Stimulated activated effector memory CD8-positive, alpha-beta T cell treated with anti-CD3 and anti-CD28 coated beads, Interleukin-12 subunit alpha, Interleukin-12 subunit beta, amount 100 ng/mL, for 72 hours (primary cell): Measurements from ENCODE around the gene CACNA1B.

Experiments
- ATAC-seq: fragments of 150-1000 bp; cut with Tn5 transposase; 2 replicates; pipeline ENCODE4 v1.10.0; 2021
- DNase-seq, 2 donors: peaks; one replicate each; pipeline ENCODE4 v3.0.0; 2021 to 2022; ENCODE audit warnings: low spot score in 2 of 2
- H3K27ac Mint-ChIP-seq: one replicate; pipeline ENCODE4 v1.8.0; 2022; ENCODE audit warnings: mild to moderate bottlenecking, mixed read lengths
- H3K36me3 Mint-ChIP-seq: one replicate; pipeline ENCODE4 v1.8.0; 2022; ENCODE audit warnings: mild to moderate bottlenecking, mixed read lengths
- H3K4me1 Mint-ChIP-seq: one replicate; pipeline ENCODE4 v1.8.0; 2022; ENCODE audit warnings: mixed read lengths
- H3K4me3 Mint-ChIP-seq: one replicate; pipeline ENCODE4 v1.8.0; 2022; ENCODE audit warnings: mild to moderate bottlenecking, mixed read lengths
- H3K9me3 Mint-ChIP-seq: one replicate; pipeline ENCODE4 v1.8.0; 2022; ENCODE audit warnings: mixed read lengths

Gene CACNA1B

GRCh38 chr9:138024131-138024530, 146.5 kb downstream of the CACNA1B start:
- ATAC-seq (no peak), DNase-seq (peak in 1 of 2 donors; percentile 36)
- Mint-ChIP-seq H3K9me3 (no peaks in the 10 kb centered on the region), H3K36me3 (no peaks in the 10 kb centered on the region), H3K27ac (no peak overlapping the region), H3K4me1 (no peaks in the 10 kb centered on the region), H3K4me3 (no peak overlapping the region)

GRCh38 chr9:138024831-138025291, 147.3 kb downstream of the CACNA1B start:
- Mint-ChIP-seq H3K9me3 (no peaks in the 10 kb centered on the region), H3K36me3 (no peaks in the 10 kb centered on the region), H3K4me1 (no peaks in the 10 kb centered on the region), H3K4me3 (no peak overlapping the region), H3K27ac (no peak overlapping the region)
- ATAC-seq: no peak
- peak in 1 of 2 donors; percentile 33 for DNase-seq

GRCh38 chr9:138025417-138025816, 147.8 kb downstream of the CACNA1B start:
- Mint-ChIP-seq H3K4me3 (no peak overlapping the region), H3K4me1 (no peaks in the 10 kb centered on the region), H3K9me3 (no peaks in the 10 kb centered on the region), H3K36me3 (no peaks in the 10 kb centered on the region), H3K27ac (no peak overlapping the region)
- ATAC-seq: no peak
- peak in 1 of 2 donors; percentile 30 for DNase-seq

GRCh38 chr9:138025908-138026307, 148.3 kb downstream of the CACNA1B start:
- no peak overlapping the region for H3K4me3 Mint-ChIP-seq
- ATAC-seq: no peak
- H3K27ac Mint-ChIP-seq: no peak overlapping the region
- DNase-seq: peak in 1 of 2 donors; percentile 28
- H3K9me3 Mint-ChIP-seq: no peaks in the 10 kb centered on the region
- no peaks in the 10 kb centered on the region for H3K4me1 Mint-ChIP-seq
- no peaks in the 10 kb centered on the region for H3K36me3 Mint-ChIP-seq

GRCh38 chr9:138028596-138028995, 151.0 kb downstream of the CACNA1B start:
- no peak for ATAC-seq
- H3K36me3 Mint-ChIP-seq: no peaks in the 10 kb centered on the region
- H3K4me1 Mint-ChIP-seq: no peaks in the 10 kb centered on the region
- peaks cover 4% of the 10 kb centered on the region for H3K9me3 Mint-ChIP-seq
- DNase-seq: no peak
- no peak overlapping the region for H3K27ac Mint-ChIP-seq
- no peak overlapping the region for H3K4me3 Mint-ChIP-seq

- Mint-ChIP-seq H3K9me3 (peaks cover 4% of the 10 kb centered on the region), H3K4me3 (no peak overlapping the region), H3K36me3 (no peaks in the 10 kb centered on the region), H3K27ac (no peak overlapping the region), H3K4me1 (no peaks in the 10 kb centered on the region)
- DNase-seq (no peak), ATAC-seq (no peak)
Observed at GRCh38 chr9:138031186-138031585, 153.6 kb downstream of the CACNA1B start.

GRCh38 chr9:138033950-138034349, 156.4 kb downstream of the CACNA1B start:
- Mint-ChIP-seq H3K27ac (no peak overlapping the region), H3K9me3 (peaks cover 4% of the 10 kb centered on the region), H3K4me1 (no peaks in the 10 kb centered on the region), H3K36me3 (no peaks in the 10 kb centered on the region), H3K4me3 (no peak overlapping the region)
- no peak for ATAC-seq
- no peak for DNase-seq

- ATAC-seq (no peak), DNase-seq (no peak)
- Mint-ChIP-seq H3K27ac (no peak overlapping the region), H3K36me3 (no peaks in the 10 kb centered on the region), H3K9me3 (peaks cover 4% of the 10 kb centered on the region), H3K4me3 (no peak overlapping the region), H3K4me1 (no peaks in the 10 kb centered on the region)
Observed at GRCh38 chr9:138037140-138037539, 159.6 kb downstream of the CACNA1B start.

- DNase-seq (no peak), ATAC-seq (no peak)
- Mint-ChIP-seq H3K27ac (no peak overlapping the region), H3K4me3 (no peak overlapping the region), H3K36me3 (no peaks in the 10 kb centered on the region), H3K9me3 (no peaks in the 10 kb centered on the region), H3K4me1 (no peaks in the 10 kb centered on the region)
Observed at GRCh38 chr9:138038244-138038671, 160.7 kb downstream of the CACNA1B start.

- Mint-ChIP-seq H3K4me3 (no peak overlapping the region), H3K9me3 (no peaks in the 10 kb centered on the region), H3K36me3 (no peaks in the 10 kb centered on the region), H3K27ac (no peak overlapping the region), H3K4me1 (peaks cover 7% of the 10 kb centered on the region)
- no peak for ATAC-seq
- no peak for DNase-seq
Observed at GRCh38 chr9:138040446-138041430, 163.2 kb downstream of the CACNA1B start.

- H3K9me3 Mint-ChIP-seq: no peaks in the 10 kb centered on the region
- H3K4me3 Mint-ChIP-seq: no peak overlapping the region
- H3K4me1 Mint-ChIP-seq: peaks cover 7% of the 10 kb centered on the region
- H3K36me3 Mint-ChIP-seq: no peaks in the 10 kb centered on the region
- DNase-seq: no peak
- no peak overlapping the region for H3K27ac Mint-ChIP-seq
- no peak for ATAC-seq
Observed at GRCh38 chr9:138042146-138042545, 164.6 kb downstream of the CACNA1B start.

GRCh38 chr9:138042640-138043039, 165.1 kb downstream of the CACNA1B start:
- Mint-ChIP-seq H3K4me3 (no peak overlapping the region), H3K4me1 (peaks cover 7% of the 10 kb centered on the region), H3K36me3 (no peaks in the 10 kb centered on the region), H3K9me3 (no peaks in the 10 kb centered on the region), H3K27ac (no peak overlapping the region)
- DNase-seq (no peak), ATAC-seq (no peak)

GRCh38 chr9:138043061-138043410, 165.5 kb downstream of the CACNA1B start:
- Mint-ChIP-seq H3K4me3 (no peak overlapping the region), H3K9me3 (no peaks in the 10 kb centered on the region), H3K36me3 (no peaks in the 10 kb centered on the region), H3K4me1 (peaks cover 7% of the 10 kb centered on the region), H3K27ac (no peak overlapping the region)
- DNase-seq: no peak
- ATAC-seq: no peak

- Mint-ChIP-seq H3K36me3 (no peaks in the 10 kb centered on the region), H3K4me1 (peaks cover 7% of the 10 kb centered on the region), H3K4me3 (no peak overlapping the region), H3K9me3 (no peaks in the 10 kb centered on the region), H3K27ac (no peak overlapping the region)
- DNase-seq: no peak
- ATAC-seq: no peak
Observed at GRCh38 chr9:138043411-138044345, 166.1 kb downstream of the CACNA1B start.
